Nasal cavity respiratory epithelium epithelial cell of viscerocranial mucosa (primary cell): Measurements from ENCODE around the gene LHFPL2. TPM values are rescaled to one million over a fixed set of nuclear protein-coding genes. Genes with fewer than 3 reads are reported as not detected.

ENCODE experiments used
- total RNA-seq: library from RNA; depleted of rRNA; stranded (reverse); fragments of >200 nt; gene quantifications from 2 replicates; pipeline ENCODE4 v1.2.3, GENCODE V29; 2014

The LHFPL2 gene, protein sequence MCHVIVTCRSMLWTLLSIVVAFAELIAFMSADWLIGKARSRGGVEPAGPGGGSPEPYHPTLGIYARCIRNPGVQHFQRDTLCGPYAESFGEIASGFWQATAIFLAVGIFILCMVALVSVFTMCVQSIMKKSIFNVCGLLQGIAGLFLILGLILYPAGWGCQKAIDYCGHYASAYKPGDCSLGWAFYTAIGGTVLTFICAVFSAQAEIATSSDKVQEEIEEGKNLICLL
- total RNA-seq, result 43.4 and 59.8 TPM in 2 replicates

DNA sequence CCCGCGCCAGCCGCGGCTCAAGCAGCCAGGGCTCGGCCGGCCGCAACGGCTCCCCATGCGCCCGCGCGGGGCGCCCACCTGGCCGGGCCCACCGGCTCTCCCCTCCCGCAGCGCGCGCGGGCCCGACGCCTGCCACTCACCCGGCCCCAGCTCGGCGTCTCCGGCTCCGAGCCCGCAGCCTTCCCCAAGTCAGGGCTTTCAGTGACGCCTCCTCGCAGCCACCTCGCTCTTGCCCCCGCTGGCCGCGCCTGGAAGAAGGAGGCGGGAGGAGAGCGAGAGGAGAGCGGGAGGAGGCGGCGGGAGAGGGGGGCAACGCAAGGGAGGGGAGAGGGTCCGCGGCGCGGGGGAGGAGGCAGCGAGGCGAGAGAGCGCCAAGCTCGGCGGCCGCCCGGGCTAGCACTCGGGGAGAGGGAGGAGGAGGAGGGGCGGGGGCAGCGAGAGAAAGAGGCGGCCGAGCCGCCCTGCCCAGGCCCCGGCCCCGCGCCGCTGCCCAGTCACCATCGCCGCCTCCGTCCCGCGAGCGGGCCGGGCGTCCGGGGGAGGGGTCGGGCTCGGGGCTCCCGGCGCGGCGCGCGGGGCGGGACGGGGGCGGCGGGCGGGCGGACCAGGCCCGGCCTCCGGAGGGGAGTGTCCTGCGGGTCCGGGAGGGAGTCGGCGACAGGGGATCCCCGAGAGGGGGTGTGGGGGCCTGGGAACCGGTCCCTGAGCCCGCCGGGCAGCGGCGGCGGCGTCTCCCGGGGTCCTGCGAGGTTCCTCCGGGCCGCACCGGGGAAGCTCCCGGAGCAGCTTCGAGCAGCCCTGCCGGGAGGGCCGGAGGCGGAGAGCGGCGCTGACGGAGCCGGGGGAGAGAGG, at the start of gene LHFPL2:
Gene LHFPL2, minus strand, starts transcription at position 414 of the 852 bp plus-strand sequence. CDS start 138,559 bp downstream, outside the sequence.

